ENCODE data around the gene TENM4. TPM values are rescaled to one million over a fixed set of nuclear protein-coding genes. Genes with fewer than 3 reads are reported as not detected.

The TENM4 gene
- polyA plus RNA-seq, 2 of the 4 experiments (the other 2 are of a cell fraction), result 0.06 to 0.31 TPM

GRCh38 chr11:79117488-79117887 is 323.3 kb downstream of the TENM4 start (continued):
- no peak for TF ChIP-seq ELK1 (IDR thresholded peaks at IDR 0.05; ENCODE audit: low read depth, low read length)

GRCh38 chr11:79116600-79116999 is 324.2 kb downstream of the TENM4 start:
- FAIRE-seq (no peak), DNase-seq (ENCODE audit: low read depth in 1 of 2, low spot score in 1 of 2) (no peak), ATAC-seq (no peak)
- WGBS (ENCODE audit: missing lambda C conversion rate), result 43% methylated on average over 2 of the region's 2 CpGs
- H3K4me1 ChIP-seq, result no peaks in the 10 kb centered on the region
- CTCF ChIA-PET, result no interaction called here
- no peak overlapping the region for H3K27ac ChIP-seq
- no peak overlapping the region for H3K4me3 ChIP-seq
- H3K9me3 ChIP-seq, result no peaks in the 10 kb centered on the region
- no peak for TF ChIP-seq MAFK (IDR thresholded peaks at IDR 0.05; ENCODE audit: partially characterized antibody)
- no peak for TF ChIP-seq KDM1A (IDR thresholded peaks at IDR 0.05; ENCODE audit: low read depth)
- TF ChIP-seq ELK1 (IDR thresholded peaks at IDR 0.05; ENCODE audit: low read depth, low read length), result no peak
- TF ChIP-seq RARB (CRISPR knock-in tag; IDR thresholded peaks at IDR 0.05), result no peak
- TF ChIP-seq ZFP36 (IDR thresholded peaks at IDR 0.05; ENCODE audit: borderline replicate concordance, partially characterized antibody), result no peak
- no peak for TF ChIP-seq POLR2A (IDR thresholded peaks at IDR 0.05; ENCODE audit: low read length)
- TF ChIP-seq HDAC2 (IDR thresholded peaks at IDR 0.05), result no peak
- TF ChIP-seq BHLHE40 (IDR thresholded peaks at IDR 0.05; ENCODE audit: low read depth, low read length), result no peak
- no peak for TF ChIP-seq FOSL2 (IDR thresholded peaks at IDR 0.05)
- no peak for TF ChIP-seq FOSL2 (CRISPR knock-in tag; IDR thresholded peaks at IDR 0.05)
- no peak for TF ChIP-seq TFCP2L1 (CRISPR knock-in tag; IDR thresholded peaks at IDR 0.05)
- no peak for TF ChIP-seq REST (IDR thresholded peaks at IDR 0.05)
- no peak for TF ChIP-seq ZSCAN20 (CRISPR knock-in tag; IDR thresholded peaks at IDR 0.05)
- H3K4me2 ChIP-seq, result no peak overlapping the region
- POLR2A ChIA-PET, result no interaction called here

GRCh38 chr11:79113054-79113690 is 327.7 kb downstream of the TENM4 start:
- ATAC-seq (no peak), DNase-seq (ENCODE audit: low read depth in 1 of 2, low spot score in 1 of 2) (no peak), FAIRE-seq (no peak)
- no peaks in the 10 kb centered on the region for H3K4me1 ChIP-seq
- ChIA-PET CTCF (interaction anchor here (2.2 kb wide), 1 partner anchor 13 kb away, joined by 8 read pairs; no protein-coding TSS in a partner anchor), POLR2A (no interaction called here)
- no peak overlapping the region for H3K4me3 ChIP-seq
- no peaks in the 10 kb centered on the region for H3K9me3 ChIP-seq
- H3K4me2 ChIP-seq, result no peak overlapping the region
- TF ChIP-seq MAX (IDR thresholded peaks at IDR 0.05) (no peak), CEBPB (IDR thresholded peaks at IDR 0.05) (no peak), BCL3 (IDR thresholded peaks at IDR 0.05) (no peak), GATA3 (IDR thresholded peaks at IDR 0.05; ENCODE audit: borderline replicate concordance) (no peak), CTCF (IDR thresholded peaks at IDR 0.05) (no peak), ZFP36 (IDR thresholded peaks at IDR 0.05; ENCODE audit: borderline replicate concordance, partially characterized antibody) (no peak), HES2 (IDR thresholded peaks at IDR 0.05) (no peak), HMGXB4 (CRISPR knock-in tag; IDR thresholded peaks at IDR 0.05; ENCODE audit: borderline replicate concordance) (no peak), ATOH8 (CRISPR knock-in tag; IDR thresholded peaks at IDR 0.05; ENCODE audit: low read depth) (no peak), NR3C1 (IDR thresholded peaks at IDR 0.05) (no peak), RFX5 (IDR thresholded peaks at IDR 0.05) (no peak)
- WGBS (ENCODE audit: missing lambda C conversion rate), result 69% methylated on average over 5 of the region's 5 CpGs
- H3K27ac ChIP-seq, result no peak overlapping the region
